NB4 (cell line): ENCODE results near the gene TCOF1.

ENCODE experiments used
- TF ChIP-seq, protein P1 (sequence below): IDR thresholded peaks from 2 replicates; pipeline ENCODE4 v1.6.1; 2011; ENCODE audit warnings: low read depth, low read length
- TF ChIP-seq, protein P2 (sequence below): IDR thresholded peaks from one replicate; pipeline ENCODE4 v1.5.1; 2012; ENCODE audit warnings: low read depth, low read length

DNA sequence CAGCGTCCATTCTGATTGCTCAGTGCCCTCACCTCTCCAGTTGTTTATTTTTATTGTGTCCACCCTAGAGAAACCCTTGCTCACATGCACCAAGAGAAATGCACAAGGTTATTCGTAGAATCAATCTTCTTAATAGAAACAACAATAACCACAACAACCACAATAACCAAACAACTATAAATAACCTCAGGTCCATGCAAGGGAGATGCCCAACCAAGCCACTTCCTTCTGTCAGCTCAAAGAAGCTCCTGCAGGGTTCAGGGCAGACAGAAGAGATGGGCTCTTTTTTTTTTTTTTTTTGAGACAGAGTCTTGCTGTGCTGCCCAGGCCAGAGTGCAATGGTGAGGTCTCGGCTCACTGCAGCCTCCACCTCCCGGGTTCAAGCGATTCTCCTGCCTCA lies 14.9 kb upstream of the TCOF1 start:
- TF ChIP-seq, protein P1, sequence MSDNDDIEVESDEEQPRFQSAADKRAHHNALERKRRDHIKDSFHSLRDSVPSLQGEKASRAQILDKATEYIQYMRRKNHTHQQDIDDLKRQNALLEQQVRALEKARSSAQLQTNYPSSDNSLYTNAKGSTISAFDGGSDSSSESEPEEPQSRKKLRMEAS, result no peak
- TF ChIP-seq, protein P2, sequence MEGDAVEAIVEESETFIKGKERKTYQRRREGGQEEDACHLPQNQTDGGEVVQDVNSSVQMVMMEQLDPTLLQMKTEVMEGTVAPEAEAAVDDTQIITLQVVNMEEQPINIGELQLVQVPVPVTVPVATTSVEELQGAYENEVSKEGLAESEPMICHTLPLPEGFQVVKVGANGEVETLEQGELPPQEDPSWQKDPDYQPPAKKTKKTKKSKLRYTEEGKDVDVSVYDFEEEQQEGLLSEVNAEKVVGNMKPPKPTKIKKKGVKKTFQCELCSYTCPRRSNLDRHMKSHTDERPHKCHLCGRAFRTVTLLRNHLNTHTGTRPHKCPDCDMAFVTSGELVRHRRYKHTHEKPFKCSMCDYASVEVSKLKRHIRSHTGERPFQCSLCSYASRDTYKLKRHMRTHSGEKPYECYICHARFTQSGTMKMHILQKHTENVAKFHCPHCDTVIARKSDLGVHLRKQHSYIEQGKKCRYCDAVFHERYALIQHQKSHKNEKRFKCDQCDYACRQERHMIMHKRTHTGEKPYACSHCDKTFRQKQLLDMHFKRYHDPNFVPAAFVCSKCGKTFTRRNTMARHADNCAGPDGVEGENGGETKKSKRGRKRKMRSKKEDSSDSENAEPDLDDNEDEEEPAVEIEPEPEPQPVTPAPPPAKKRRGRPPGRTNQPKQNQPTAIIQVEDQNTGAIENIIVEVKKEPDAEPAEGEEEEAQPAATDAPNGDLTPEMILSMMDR, result no peak
